ENCODE measurements around the gene CELA2B.
A peak's percentile ranks its signal among the peaks of the same experiment; 100 is the strongest.
"Not testable (repeated sequence)": the region's sequence is repeated elsewhere in the genome, so short reads cannot be mapped to it uniquely, and the experiment has no call there.

Gene CELA2B

GRCh38 chr1:15463064-15463800, 12.7 kb upstream of the CELA2B start:
- not testable (repeated sequence) for DNase-seq

GRCh38 chr1:15463926-15464322, 12.0 kb upstream of the CELA2B start:
- intact Hi-C loops (cut with DNase I); DNase-seq: not testable (repeated sequence)

More at GRCh38 chr1:15463064-15463800, 12.7 kb upstream of the CELA2B start:
- intact Hi-C loops (cut with DNase I) = not testable (repeated sequence)

- intact Hi-C loops (cut with DNase I) = no loop called here
- DNase-seq = no peak
Observed at GRCh38 chr1:15465674-15466073, 10.2 kb upstream of the CELA2B start.

GRCh38 chr1:15466955-15467625, 8.8 kb upstream of the CELA2B start:
- intact Hi-C loops (cut with DNase I); DNase-seq: not testable (repeated sequence)

- DNase-seq = no peak
- intact Hi-C loops (cut with DNase I) = no loop called here
Observed at GRCh38 chr1:15468145-15468544, 7.8 kb upstream of the CELA2B start.

GRCh38 chr1:15469361-15469760, 6.5 kb upstream of the CELA2B start:
- intact Hi-C loops (cut with DNase I) = no loop called here
- DNase-seq = no peak

- DNase-seq = peak in 23 of 42 donors; percentile 2 to 59 (median 23)
- intact Hi-C loops (cut with DNase I) = not testable (repeated sequence)
Observed at GRCh38 chr1:15469821-15470448, 6.0 kb upstream of the CELA2B start.

- intact Hi-C loops (cut with DNase I); DNase-seq: not testable (repeated sequence)
Observed at GRCh38 chr1:15471067-15471466, 4.8 kb upstream of the CELA2B start.

GRCh38 chr1:15471723-15472122, 4.2 kb upstream of the CELA2B start:
- intact Hi-C loops (cut with DNase I); DNase-seq: not testable (repeated sequence)

- intact Hi-C loops (cut with DNase I) = no loop called here
- DNase-seq = no peak
Observed at GRCh38 chr1:15472587-15472986, 3.3 kb upstream of the CELA2B start.

- intact Hi-C loops (cut with DNase I) = no loop called here
- DNase-seq = no peak
Observed at GRCh38 chr1:15476927-15477326, 1.0 kb downstream of the CELA2B start.

GRCh38 chr1:15477646-15478212, 1.8 kb downstream of the CELA2B start:
- intact Hi-C loops (cut with DNase I) = no loop called here
- DNase-seq = no peak

GRCh38 chr1:15479654-15480347, 3.9 kb downstream of the CELA2B start:
- intact Hi-C loops (cut with DNase I) = no loop called here
- DNase-seq = no peak

GRCh38 chr1:15482455-15482854, 6.6 kb downstream of the CELA2B start:
- DNase-seq; intact Hi-C loops (cut with DNase I): not testable (repeated sequence)

- DNase-seq; intact Hi-C loops (cut with DNase I): not testable (repeated sequence)
Observed at GRCh38 chr1:15482983-15483543, 7.2 kb downstream of the CELA2B start.

- intact Hi-C loops (cut with DNase I) = no loop called here
- DNase-seq = no peak
Observed at GRCh38 chr1:15483971-15484370, 8.1 kb downstream of the CELA2B start.

GRCh38 chr1:15484443-15484842, 8.5 kb downstream of the CELA2B start:
- intact Hi-C loops (cut with DNase I) = not testable (repeated sequence)

GRCh38 chr1:15485636-15486035, 9.7 kb downstream of the CELA2B start:
- intact Hi-C loops (cut with DNase I) = no loop called here
- DNase-seq = no peak

More at GRCh38 chr1:15484443-15484842, 8.5 kb downstream of the CELA2B start:
- not testable (repeated sequence) for DNase-seq

All from head of caudate nucleus (tissue), 42 donors.